ENCODE data around the gene KIT.

The KIT gene

DNA sequence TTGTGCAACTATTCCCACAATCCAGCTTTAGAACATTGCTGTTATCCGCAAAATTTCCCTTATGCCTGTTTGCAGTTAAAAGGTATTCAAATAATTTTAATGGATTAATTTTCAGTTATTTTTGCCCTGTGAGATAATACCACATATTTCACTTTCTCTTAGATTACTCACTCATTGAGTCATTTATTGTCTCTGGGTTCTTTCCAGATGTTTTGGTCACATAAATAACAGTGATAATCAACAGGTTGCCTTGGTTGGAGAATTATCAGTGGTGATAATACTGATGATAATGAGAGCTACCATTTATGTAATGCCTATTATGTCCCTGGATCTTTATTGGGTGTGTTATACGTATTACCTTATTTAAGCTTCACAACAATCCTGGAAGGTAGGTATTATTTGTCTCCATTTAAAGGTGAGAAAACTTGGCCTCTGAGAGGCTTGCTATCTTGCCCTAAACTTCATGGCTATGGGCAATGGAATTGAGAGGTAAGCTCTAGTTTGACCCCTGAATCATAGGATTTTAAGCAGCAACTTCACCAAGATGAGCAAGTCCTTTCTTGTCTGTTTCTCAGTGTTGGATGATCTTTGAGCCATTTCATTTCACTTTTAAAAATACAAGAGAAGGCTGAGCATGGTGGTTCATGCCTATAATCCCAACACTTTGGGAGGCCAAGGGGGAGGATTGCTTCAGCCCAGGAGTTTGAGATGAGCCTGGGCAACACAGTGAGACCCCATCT is 87.4 kb downstream of the KIT start:
- DNase-seq (ENCODE audit: low read depth in 2 of 2) = no peak

- DNase-seq (ENCODE audit: low read depth in 2 of 2) = no peak
These were observed 88.5 kb downstream of the KIT start for GRCh38 chr4:54746218-54746617.

- no peak for DNase-seq (ENCODE audit: low read depth in 2 of 2)
These were observed 92.6 kb downstream of the KIT start for GRCh38 chr4:54750341-54750740.

GRCh38 chr4:54754394-54754793 is 96.6 kb downstream of the KIT start:
- no peak for DNase-seq (ENCODE audit: low read depth in 2 of 2)

- no peak for DNase-seq (ENCODE audit: low read depth in 2 of 2)
These were observed 106.7 kb downstream of the KIT start for GRCh38 chr4:54764476-54764875.

DNA sequence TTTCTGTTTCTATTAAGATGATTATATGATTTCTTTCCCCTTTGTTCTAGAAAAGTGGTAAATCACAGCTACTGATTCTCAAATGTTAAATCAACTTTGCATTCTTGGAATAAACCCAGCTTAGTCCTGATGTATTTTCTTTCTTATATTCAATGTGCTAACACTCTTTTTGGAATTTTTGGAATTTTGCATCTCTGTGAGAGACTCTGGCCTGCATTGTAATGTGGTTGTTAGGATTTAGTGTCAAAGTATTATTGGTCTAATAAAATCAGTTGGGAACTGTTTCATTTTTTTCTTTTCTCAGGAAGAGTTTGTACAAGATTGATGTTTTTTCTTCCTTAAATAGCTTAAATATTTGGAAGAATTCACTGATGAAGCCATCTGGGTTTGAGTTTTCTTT is 109.6 kb downstream of the KIT start:
- no peak for DNase-seq (ENCODE audit: low read depth in 2 of 2)

DNA sequence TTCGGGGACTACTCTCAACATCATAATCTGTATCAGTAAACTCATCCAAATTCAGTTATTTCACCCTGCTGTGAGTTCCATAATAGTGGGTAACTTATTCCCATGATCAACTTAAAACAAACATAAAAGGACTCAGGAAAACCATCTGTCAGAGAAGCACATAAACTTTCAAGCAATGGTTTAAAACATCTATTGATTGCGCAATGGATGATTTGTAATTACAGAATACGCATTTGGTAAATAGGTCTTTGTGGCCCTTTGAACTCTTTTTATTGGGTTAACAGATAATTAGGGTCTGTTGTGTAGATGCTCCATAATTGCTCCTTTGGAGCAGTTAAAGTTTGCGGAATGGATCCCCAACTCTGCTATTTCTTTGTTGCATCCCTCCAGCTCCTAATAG is 115.3 kb downstream of the KIT start:
- no peak for DNase-seq (ENCODE audit: low read depth in 2 of 2)

- DNase-seq (ENCODE audit: low read depth in 2 of 2) = no peak
These were observed 121.3 kb downstream of the KIT start for GRCh38 chr4:54779036-54779435.

DNA sequence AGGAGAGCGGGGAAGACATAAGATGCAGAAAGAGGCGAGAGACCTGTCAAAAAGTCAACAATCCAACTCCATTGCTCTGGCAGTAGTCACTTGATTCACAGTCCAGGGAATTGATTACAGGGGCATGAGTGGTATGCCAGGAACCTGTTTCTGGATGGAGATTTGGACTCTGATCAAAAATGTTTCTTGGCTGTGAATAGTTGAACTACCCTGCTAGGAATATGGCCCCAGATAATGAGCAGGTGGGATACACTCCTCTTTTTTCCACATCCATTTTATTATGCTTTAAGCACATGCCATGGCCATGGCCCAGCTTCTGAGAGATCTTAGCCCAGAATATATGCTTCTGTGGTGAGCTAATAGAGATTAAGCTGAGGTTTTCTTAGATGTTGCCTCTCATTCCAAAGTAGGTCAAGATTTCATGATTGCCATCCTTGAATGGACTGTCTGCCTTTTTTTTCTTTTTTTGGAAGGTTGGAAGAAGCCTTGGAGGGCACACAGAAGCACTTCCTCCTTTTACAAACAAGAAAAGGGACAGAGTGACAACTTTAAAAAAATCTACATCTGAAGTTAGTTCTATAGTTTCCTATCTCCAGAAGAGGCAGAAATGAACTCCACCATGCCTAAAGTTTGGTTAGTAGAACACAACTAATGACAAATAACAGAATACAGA is 121.9 kb downstream of the KIT start:
- DNase-seq (ENCODE audit: low read depth in 2 of 2) = no peak

GRCh38 chr4:54780149-54780495 is 122.4 kb downstream of the KIT start:
- DNase-seq (ENCODE audit: low read depth in 2 of 2) = no peak

DNA sequence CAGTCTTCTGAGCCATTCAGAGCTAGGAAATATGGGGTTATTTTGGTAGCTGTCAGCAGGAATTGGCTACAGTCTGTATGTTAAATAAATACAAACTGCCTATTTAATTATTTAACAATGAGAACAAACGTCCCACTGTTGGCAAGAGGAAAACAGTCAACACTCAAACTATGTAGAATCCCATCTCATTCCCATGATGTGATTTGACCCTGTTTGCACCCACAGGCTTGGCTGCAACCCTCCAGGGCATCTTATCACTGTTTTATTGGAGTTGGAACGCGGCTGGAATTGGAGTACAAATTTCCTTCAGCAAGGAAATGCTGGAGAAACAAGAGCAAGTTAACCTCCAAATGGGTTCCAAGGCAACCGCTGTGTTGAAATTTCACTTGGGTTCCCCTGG is 124.0 kb downstream of the KIT start:
- no peak for DNase-seq (ENCODE audit: low read depth in 2 of 2)

DNA sequence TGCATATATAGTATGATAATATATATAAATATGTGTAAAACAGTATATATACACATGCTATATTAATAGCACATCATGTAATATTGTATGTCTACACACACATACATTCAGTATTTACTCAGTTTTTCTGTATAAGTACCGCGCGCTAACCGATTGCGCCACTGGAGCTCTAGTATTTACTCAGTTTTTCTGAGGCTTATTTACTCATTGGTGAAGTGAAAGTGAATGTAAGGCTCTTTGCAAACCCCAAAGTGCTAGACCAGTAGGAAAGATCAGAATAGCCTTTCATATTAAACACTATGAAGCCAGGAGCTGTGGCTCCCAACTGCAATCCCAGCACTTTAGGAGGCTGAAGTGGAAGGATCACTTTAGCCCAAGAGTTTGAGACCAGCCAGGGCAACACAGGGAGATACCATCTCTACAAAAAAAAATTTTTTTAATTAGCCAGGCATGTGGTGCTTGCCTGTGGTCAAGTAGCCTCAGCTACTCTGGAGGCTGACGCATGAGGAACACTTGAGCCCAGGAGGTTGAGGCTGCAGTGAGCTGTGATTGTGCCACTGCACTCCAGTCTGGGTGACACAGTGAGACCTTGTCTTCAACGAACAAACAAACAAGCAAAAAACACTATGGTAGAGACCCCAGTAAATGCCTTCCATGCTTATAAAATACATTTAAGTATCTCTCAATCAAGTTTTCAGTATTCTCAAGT is 125.8 kb downstream of the KIT start:
- DNase-seq (ENCODE audit: low read depth in 2 of 2) = no peak

DNA sequence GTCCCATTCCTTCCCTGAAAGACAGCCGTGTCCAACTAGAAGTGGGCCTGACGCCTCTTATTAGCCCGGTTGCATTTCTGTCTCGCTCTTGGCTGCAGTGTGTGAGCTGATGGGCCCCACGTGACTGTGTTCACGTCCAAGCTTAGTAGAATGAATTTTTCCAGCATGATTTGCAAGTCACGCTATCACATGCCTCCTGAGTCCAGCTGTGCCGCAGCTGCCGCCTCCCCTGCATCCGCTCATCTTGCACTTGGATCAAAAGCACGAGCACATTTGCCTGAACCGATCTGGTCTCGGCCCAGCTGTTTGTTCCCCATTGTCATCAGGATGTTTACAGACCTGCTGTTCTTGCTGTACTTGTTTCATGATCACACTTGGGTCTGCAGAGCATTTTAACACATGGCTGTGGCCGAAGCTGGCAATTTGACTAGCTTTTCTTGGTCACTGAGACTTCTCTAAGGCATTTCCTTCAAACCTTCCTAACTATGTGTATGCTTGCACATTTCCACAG is 126.5 kb downstream of the KIT start:
- DNase-seq (ENCODE audit: low read depth in 2 of 2) = no peak

All from stimulated activated CD8-positive, alpha-beta memory T cell treated with anti-CD3 and anti-CD28 coated beads, Interleukin-15, amount 100 ng/mL, for 4 hours (primary cell).